GM23338 (cell line): ENCODE data around the gene PREB. TPM values are rescaled to one million over a fixed set of nuclear protein-coding genes. Genes with fewer than 3 reads are reported as not detected.

Experiments
- ATAC-seq: fragments of 200-7000 bp; cut with Tn5 transposase; 3 replicates; pipeline ENCODE4 v1.9.1; 2020
- DNase-seq: peaks from one replicate; pipeline ENCODE4 v3.0.0-alpha.2; 2015; ENCODE audit warnings: low spot score
- H2AFZ ChIP-seq: fragments of 200-600 bp; sonication (generic); 2 replicates; pipeline ENCODE4 v1.8.0; 2016; ENCODE audit warnings: antibody characterized with exemption, mild to moderate bottlenecking, moderate library complexity
- H3F3A ChIP-seq: fragments of 200-600 bp; sonication (generic); replicated peaks from 2 replicates; pipeline ENCODE4 v1.8.0; 2017; ENCODE audit warnings: antibody characterized with exemption, mixed run types, low read depth
- H3K27ac ChIP-seq: fragments of 200-600 bp; sonication (generic); 2 replicates; pipeline ENCODE4 v1.6.1; 2016; ENCODE audit warnings: low read depth
- H3K27me3 ChIP-seq: fragments of 200-600 bp; sonication (generic); 2 replicates; pipeline ENCODE4 v1.8.0; 2016; ENCODE audit warnings: mild to moderate bottlenecking, mixed run types, moderate library complexity; ENCODE audit not compliant: insufficient read depth
- H3K36me3 ChIP-seq: fragments of 200-600 bp; sonication (generic); 2 replicates; pipeline ENCODE4 v1.8.0; 2016; ENCODE audit warnings: mild to moderate bottlenecking; ENCODE audit not compliant: insufficient read depth
- H3K4me1 ChIP-seq: fragments of 200-600 bp; sonication (generic); 2 replicates; pipeline ENCODE4 v1.8.0; 2016; ENCODE audit warnings: mild to moderate bottlenecking, moderate library complexity; ENCODE audit not compliant: insufficient read depth
- H3K4me2 ChIP-seq: fragments of 200-600 bp; sonication (generic); 2 replicates; pipeline ENCODE4 v1.7.1; 2017; ENCODE audit warnings: mixed run types
- H3K4me3 ChIP-seq: fragments of 200-600 bp; sonication (generic); 2 replicates; pipeline ENCODE4 v1.6.1; 2016; ENCODE audit warnings: mixed run types
- H3K79me2 ChIP-seq: fragments of 200-600 bp; sonication (generic); replicated peaks from 2 replicates; pipeline ENCODE4 v1.8.0; 2017; ENCODE audit warnings: mild to moderate bottlenecking; ENCODE audit not compliant: insufficient read depth
- H3K9me2 ChIP-seq: fragments of 200-600 bp; sonication (generic); 2 replicates; pipeline ENCODE4 v1.8.0; 2017; ENCODE audit not compliant: insufficient read depth
- H4K20me1 ChIP-seq: fragments of 200-600 bp; sonication (generic); replicated peaks from 2 replicates; pipeline ENCODE4 v1.8.0; 2017; ENCODE audit warnings: mild to moderate bottlenecking; ENCODE audit not compliant: insufficient read depth
- H3K27ac Mint-ChIP-seq: 2 replicates; pipeline ENCODE4 v1.8.0; 2020; ENCODE audit warnings: inconsistent platforms, mild to moderate bottlenecking, moderate library complexity, mixed read lengths
- H3K27me3 Mint-ChIP-seq: 3 replicates; pipeline ENCODE4 v1.8.0; 2022; ENCODE audit warnings: low read depth, mild to moderate bottlenecking, moderate library complexity, mixed read lengths, inconsistent platforms; ENCODE audit not compliant: insufficient read depth, poor library complexity
- H3K36me3 Mint-ChIP-seq: 3 replicates; pipeline ENCODE4 v1.8.0; 2021; ENCODE audit warnings: low read depth, mild to moderate bottlenecking, inconsistent platforms, moderate library complexity, mixed read lengths
- H3K4me1 Mint-ChIP-seq: 3 replicates; pipeline ENCODE4 v1.8.0; 2020; ENCODE audit warnings: mild to moderate bottlenecking, inconsistent platforms, mixed read lengths
- H3K4me3 Mint-ChIP-seq: 3 replicates; pipeline ENCODE4 v1.8.0; 2021; ENCODE audit warnings: moderate library complexity, mild to moderate bottlenecking, inconsistent platforms, mixed read lengths
- H3K9me3 Mint-ChIP-seq: 3 replicates; pipeline ENCODE4 v1.8.0; 2020; ENCODE audit warnings: moderate library complexity, mild to moderate bottlenecking, inconsistent platforms, mixed read lengths
- EZH2 ChIP-seq: fragments of 200-600 bp; sonication (generic); IDR thresholded peaks from one replicate; pipeline ENCODE4 v1.8.0; 2017; ENCODE audit warnings: antibody characterized with exemption, mild to moderate bottlenecking, low read depth; ENCODE audit not compliant: unreplicated experiment
- EZH2phosphoT487 ChIP-seq: fragments of 200-600 bp; sonication (generic); IDR thresholded peaks from one replicate; pipeline ENCODE4 v1.8.1; 2018; ENCODE audit warnings: antibody characterized with exemption; ENCODE audit not compliant: unreplicated experiment
- JUNB ChIP-seq: IDR thresholded peaks from one replicate; pipeline ENCODE4 v1.6.1; 2016; ENCODE audit warnings: antibody characterized with exemption; ENCODE audit not compliant: unreplicated experiment
- NANOG ChIP-seq: IDR thresholded peaks from 2 replicates; pipeline ENCODE4 v1.6.1; 2016; ENCODE audit warnings: antibody characterized with exemption, borderline replicate concordance
- STAT1 ChIP-seq: IDR thresholded peaks from one replicate; pipeline ENCODE4 v1.6.1; 2016; ENCODE audit warnings: antibody characterized with exemption; ENCODE audit not compliant: unreplicated experiment
- polyA plus RNA-seq: library from polyadenylated mRNA; unstranded; fragments of >200 nt; fragmentation: Nextera tagmentation; extraction: Ambion mirVana; gene quantifications from 2 replicates; pipeline ENCODE4 v1.2.1, GENCODE V29; 2016
- total RNA-seq: library from RNA; depleted of rRNA; stranded (reverse); fragments of >200 nt; shearing (Covaris generic); gene quantifications from 2 replicates; pipeline ENCODE4 v1.2.3, GENCODE V29; 2014
- TF ChIP-seq, protein P1 (sequence below): fragments of 250-450 bp; sonication (Bioruptor Pico); IDR thresholded peaks from 2 replicates; pipeline ENCODE4 v1.5.0; 2020; ENCODE audit warnings: mild to moderate bottlenecking, moderate library complexity
- TF ChIP-seq, protein P2 (sequence below): IDR thresholded peaks from 2 replicates; pipeline ENCODE4 v1.6.1; 2016; ENCODE audit warnings: antibody characterized with exemption

PREB gene
- total and polyA plus RNA-seq, 2 experiments from 2014 or later, result 41.2 to 79.7 TPM

DNA sequence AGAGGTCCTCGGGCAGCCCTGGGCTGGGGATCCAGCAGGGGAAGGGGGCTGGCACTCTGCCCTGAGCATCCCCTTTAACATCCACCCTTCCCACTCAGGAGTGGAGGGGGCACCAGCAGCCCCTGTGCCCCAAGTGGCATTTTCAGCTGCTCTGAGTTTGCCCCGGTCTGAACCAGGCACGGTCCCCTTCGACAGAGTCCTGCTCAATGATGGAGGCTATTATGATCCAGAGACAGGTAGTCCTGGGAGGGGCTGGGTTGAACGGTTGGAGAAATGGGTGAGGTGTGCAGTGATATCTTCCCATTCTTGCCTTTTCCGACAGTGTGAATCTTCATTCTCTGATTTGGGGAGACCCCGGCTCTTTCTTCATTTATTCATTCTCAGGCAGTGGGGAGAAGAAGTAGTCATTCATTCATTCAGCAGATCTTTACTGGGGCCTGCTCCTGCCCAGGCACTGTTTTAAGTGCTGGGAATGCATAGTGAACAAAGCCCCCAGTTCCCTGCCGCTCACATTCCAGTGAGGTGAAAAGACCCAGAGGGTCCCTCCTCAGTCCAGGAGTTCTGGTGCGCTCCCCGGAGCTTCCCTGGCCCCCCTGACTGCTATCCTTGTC, 49.3 kb downstream of the PREB start:
- no peak overlapping the region for H3K27ac ChIP-seq

More for the DNA sequence above, 49.3 kb downstream of the PREB start:
- Mint-ChIP-seq H3K9me3 (no peaks in the 10 kb centered on the region; the same call in 2 of the 3 replicates), H3K27me3 (peaks cover 29% of the 10 kb centered on the region), H3K4me3 (peak overlapping the region; percentile 55), H3K4me1 (peaks cover 37% of the 10 kb centered on the region), H3K27ac (no peak overlapping the region), H3K36me3 (no peaks in the 10 kb centered on the region)
- Histone ChIP-seq H3K4me2 (peak overlapping the region; percentile 91), H4K20me1 (no peaks in the 10 kb centered on the region), H3K4me3 (peak overlapping the region; percentile 87), H3K36me3 (no peaks in the 10 kb centered on the region), H3K9me2 (no peaks in the 10 kb centered on the region), H3K79me2 (no peaks in the 10 kb centered on the region), H3K4me1 (peaks cover 15% of the 10 kb centered on the region), H2AFZ (peak overlapping the region; percentile 99), H3F3A (peaks cover 8% of the 10 kb centered on the region; the same call in 1 of the 2 replicates), H3K27me3 (peaks cover 16% of the 10 kb centered on the region)
- ATAC-seq, result no peak
- TF ChIP-seq, protein P1, sequence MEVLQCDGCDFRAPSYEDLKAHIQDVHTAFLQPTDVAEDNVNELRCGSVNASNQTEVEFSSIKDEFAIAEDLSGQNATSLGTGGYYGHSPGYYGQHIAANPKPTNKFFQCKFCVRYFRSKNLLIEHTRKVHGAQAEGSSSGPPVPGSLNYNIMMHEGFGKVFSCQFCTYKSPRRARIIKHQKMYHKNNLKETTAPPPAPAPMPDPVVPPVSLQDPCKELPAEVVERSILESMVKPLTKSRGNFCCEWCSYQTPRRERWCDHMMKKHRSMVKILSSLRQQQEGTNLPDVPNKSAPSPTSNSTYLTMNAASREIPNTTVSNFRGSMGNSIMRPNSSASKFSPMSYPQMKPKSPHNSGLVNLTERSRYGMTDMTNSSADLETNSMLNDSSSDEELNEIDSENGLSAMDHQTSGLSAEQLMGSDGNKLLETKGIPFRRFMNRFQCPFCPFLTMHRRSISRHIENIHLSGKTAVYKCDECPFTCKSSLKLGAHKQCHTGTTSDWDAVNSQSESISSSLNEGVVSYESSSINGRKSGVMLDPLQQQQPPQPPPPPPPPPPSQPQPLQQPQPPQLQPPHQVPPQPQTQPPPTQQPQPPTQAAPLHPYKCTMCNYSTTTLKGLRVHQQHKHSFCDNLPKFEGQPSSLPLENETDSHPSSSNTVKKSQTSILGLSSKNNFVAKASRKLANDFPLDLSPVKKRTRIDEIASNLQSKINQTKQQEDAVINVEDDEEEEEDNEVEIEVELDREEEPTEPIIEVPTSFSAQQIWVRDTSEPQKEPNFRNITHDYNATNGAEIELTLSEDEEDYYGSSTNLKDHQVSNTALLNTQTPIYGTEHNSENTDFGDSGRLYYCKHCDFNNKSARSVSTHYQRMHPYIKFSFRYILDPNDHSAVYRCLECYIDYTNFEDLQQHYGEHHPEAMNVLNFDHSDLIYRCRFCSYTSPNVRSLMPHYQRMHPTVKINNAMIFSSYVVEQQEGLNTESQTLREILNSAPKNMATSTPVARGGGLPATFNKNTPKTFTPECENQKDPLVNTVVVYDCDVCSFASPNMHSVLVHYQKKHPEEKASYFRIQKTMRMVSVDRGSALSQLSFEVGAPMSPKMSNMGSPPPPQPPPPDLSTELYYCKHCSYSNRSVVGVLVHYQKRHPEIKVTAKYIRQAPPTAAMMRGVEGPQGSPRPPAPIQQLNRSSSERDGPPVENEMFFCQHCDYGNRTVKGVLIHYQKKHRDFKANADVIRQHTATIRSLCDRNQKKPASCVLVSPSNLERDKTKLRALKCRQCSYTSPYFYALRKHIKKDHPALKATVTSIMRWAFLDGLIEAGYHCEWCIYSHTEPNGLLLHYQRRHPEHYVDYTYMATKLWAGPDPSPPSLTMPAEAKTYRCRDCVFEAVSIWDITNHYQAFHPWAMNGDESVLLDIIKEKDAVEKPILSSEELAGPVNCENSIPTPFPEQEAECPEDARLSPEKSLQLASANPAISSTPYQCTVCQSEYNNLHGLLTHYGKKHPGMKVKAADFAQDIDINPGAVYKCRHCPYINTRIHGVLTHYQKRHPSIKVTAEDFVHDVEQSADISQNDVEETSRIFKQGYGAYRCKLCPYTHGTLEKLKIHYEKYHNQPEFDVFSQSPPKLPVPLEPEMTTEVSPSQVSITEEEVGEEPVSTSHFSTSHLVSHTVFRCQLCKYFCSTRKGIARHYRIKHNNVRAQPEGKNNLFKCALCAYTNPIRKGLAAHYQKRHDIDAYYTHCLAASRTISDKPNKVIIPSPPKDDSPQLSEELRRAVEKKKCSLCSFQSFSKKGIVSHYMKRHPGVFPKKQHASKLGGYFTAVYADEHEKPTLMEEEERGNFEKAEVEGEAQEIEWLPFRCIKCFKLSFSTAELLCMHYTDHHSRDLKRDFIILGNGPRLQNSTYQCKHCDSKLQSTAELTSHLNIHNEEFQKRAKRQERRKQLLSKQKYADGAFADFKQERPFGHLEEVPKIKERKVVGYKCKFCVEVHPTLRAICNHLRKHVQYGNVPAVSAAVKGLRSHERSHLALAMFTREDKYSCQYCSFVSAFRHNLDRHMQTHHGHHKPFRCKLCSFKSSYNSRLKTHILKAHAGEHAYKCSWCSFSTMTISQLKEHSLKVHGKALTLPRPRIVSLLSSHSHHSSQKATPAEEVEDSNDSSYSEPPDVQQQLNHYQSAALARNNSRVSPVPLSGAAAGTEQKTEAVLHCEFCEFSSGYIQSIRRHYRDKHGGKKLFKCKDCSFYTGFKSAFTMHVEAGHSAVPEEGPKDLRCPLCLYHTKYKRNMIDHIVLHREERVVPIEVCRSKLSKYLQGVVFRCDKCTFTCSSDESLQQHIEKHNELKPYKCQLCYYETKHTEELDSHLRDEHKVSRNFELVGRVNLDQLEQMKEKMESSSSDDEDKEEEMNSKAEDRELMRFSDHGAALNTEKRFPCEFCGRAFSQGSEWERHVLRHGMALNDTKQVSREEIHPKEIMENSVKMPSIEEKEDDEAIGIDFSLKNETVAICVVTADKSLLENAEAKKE (CRISPR knock-in tag), result no peak
- TF ChIP-seq STAT1 (no peak), EZH2 (no peak), NANOG (no peak), EZH2phosphoT487 (no peak), JUNB (no peak)
- TF ChIP-seq, protein P2, sequence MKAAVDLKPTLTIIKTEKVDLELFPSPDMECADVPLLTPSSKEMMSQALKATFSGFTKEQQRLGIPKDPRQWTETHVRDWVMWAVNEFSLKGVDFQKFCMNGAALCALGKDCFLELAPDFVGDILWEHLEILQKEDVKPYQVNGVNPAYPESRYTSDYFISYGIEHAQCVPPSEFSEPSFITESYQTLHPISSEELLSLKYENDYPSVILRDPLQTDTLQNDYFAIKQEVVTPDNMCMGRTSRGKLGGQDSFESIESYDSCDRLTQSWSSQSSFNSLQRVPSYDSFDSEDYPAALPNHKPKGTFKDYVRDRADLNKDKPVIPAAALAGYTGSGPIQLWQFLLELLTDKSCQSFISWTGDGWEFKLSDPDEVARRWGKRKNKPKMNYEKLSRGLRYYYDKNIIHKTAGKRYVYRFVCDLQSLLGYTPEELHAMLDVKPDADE, result no peak
- DNase-seq, result no peak
